NCI-H460 (cell line): ENCODE results near the gene BIRC5. TPM values are rescaled to one million over a fixed set of nuclear protein-coding genes. Genes with fewer than 3 reads are reported as not detected.
A peak's percentile ranks its signal among the peaks of the same experiment; 100 is the strongest.

Source experiments
- DNase-seq: peaks from one replicate; pipeline ENCODE4 v3.0.0-alpha.2; 2016; ENCODE audit warnings: low read depth; ENCODE audit errors: extremely low read depth
- total RNA-seq: library from RNA; depleted of rRNA; stranded (reverse); fragments of >200 nt; shearing (Covaris generic); gene quantifications from 2 replicates; pipeline ENCODE4 v1.2.3, GENCODE V29; 2014

BIRC5 gene
- total RNA-seq, 1 experiment from 2014 or later = 138 TPM

DNA sequence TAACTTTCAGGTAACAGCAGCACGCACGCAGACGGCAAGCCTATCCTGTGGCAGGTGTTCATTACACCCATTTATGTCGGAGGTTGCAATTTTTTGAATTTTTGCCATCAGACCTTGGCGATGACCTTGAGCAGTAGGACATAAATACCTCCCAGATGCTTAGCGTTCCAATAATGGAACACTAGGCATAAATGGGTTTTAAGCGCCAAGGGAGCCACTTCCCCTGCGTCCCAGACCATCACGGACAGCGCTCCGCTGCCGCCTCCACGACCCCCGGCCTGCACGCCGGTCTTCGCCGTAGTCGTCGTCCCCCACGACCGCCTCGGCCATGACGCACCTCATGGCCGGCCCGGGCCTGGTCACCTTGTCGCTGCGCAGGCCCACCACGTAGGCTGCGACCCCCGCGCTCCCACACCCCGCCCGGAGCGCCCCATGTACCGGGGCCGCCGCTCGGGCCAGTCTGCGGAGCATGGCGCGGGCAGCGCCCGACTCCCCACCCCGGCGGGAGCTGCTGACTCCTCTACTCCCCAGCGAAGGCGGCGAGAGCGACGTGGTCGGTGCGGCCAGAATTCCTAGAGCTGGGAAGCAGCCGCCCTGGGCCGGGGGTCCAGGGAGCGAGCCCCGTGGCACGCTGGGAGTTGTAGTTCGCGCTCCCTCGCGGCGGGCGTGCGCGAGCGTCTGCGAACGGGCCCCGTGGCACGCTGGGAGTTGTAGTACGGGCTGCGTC lies 40.1 kb downstream of the BIRC5 start:
- peak; percentile 73 for DNase-seq

DNA sequence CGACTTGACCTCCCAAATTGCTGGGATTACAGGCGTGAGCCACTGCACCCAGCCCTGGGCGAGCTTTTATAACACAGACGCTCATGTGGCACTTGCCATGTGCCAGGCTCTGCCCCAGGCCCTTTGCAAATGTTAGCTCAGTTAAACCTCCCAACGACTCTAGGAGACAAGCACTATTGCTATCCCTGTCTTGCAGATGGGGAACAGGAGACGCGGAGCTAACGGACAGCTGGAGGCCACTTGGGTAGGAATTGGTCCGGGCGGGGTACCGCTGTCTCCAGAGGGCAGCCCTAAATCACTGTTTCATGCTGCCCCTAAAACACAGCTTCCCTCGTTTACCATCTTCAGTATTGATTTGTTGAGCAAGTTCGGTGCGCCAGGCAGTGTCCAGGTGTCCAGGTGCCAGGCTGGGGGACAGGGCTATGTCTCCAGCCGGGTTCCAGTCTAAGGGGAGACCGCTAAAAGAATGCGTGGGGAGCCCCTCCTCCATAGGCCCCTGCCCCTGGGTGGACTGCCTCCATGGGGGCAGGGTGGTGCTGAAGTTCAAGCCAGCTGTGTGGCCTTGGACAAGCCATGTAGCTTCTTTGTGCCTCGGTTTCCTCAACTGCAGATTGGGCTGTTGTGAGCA lies 41.1 kb downstream of the BIRC5 start:
- DNase-seq = no peak

DNA sequence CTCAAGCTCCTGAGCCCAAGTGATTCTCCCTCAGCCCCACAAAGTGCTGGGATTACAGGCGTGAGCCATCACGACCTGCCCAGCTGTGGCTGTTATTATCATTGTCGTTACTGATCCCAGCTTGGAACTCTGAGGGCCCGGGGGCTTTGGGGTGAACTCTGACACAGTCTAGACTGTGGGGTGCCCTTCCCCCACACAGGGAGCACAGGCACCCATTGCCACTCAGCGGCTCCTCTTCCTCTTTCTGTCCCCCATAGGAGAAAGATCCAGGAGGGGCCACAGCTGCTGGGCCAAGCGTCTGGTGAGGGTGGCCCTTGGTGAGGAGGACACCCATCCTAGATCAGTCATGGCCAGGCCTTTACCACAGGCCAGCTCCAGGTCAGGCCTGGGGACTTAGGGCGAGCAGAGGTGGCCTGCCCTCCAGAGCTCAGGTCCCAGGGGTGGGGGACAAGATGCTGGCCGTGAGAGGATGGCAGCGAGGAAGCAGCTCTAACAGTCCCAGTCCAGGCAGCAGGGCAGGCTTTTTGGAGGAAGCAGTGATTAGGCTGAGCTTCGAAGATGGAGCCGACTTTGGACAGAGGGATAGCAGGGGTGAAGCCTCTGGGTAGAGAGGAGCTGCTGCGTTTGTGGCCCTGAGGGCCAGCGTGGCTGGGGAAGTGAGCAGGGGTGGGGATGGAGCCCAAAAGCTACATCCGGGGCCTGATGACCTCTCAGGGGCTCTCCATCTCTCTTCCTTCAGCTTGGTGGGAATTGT lies 42.1 kb downstream of the BIRC5 start:
- no peak for DNase-seq

DNA sequence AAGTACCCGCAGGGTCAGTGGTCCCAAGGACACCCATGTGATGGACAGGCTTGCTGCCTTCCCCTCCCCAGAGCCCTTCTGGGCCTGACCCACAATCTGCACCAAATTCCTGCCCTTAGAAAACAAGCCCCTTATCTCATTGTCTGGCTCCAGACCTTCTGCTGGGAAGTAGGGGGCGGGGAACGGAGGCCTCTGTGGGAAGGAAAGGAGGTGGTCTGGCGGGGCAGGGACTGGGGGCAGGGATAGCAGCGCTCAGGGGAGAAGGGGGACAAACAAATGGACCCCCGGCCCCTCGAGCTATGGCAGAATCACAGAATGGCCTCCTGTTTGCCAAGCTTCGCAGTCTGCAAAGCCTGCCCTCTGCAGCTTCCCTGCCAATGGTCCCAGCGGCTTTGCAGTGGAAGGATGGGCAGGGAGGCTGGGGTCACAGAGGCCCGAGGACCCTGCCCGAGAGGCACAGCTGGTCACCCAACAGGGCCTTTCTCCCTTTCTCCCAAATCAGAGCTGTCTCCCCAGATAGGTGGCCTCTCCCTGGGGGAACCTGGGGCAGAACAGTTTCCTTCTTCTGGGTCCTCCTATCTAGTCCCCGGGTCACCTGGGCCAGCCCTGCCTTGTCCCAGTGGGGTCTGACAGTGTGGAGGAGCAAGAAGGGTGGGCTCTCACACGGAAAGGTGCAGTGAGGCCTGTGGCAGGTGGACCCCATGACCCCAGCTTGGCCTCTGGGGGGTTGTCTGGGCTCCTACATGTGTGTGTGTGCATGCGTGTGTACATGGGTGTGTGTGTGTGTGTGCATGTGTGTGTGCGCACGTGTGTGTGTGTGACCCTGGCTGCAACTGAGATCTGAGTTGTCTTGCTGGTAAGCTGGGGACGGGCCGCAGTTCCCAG lies 42.9 kb downstream of the BIRC5 start:
- no peak for DNase-seq

DNA sequence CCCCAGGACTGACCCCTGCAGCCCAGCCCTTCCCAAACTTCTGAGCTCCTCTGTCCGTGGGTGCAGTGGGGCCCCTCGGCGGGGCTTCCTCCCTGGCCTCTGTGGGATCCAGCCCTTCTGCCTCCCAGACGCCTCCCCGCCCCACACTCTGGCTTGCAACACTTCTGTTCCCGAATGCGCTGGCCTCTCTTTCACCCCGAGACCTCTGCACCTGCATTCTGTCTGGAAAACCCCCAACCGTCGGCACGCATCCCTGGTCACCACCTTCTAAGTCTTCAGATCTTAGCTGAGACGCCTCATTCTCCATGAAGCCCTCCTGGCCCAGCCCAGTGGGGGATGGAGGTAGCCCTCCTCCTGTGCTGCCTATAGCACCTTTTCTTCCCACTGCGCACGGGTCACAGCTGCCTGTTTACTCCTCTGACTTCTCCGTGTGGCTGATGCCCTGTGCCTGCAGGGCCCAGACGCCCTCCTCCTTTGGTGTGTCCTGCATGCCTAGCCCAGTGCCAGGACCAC lies 43.8 kb downstream of the BIRC5 start:
- DNase-seq = no peak

DNA sequence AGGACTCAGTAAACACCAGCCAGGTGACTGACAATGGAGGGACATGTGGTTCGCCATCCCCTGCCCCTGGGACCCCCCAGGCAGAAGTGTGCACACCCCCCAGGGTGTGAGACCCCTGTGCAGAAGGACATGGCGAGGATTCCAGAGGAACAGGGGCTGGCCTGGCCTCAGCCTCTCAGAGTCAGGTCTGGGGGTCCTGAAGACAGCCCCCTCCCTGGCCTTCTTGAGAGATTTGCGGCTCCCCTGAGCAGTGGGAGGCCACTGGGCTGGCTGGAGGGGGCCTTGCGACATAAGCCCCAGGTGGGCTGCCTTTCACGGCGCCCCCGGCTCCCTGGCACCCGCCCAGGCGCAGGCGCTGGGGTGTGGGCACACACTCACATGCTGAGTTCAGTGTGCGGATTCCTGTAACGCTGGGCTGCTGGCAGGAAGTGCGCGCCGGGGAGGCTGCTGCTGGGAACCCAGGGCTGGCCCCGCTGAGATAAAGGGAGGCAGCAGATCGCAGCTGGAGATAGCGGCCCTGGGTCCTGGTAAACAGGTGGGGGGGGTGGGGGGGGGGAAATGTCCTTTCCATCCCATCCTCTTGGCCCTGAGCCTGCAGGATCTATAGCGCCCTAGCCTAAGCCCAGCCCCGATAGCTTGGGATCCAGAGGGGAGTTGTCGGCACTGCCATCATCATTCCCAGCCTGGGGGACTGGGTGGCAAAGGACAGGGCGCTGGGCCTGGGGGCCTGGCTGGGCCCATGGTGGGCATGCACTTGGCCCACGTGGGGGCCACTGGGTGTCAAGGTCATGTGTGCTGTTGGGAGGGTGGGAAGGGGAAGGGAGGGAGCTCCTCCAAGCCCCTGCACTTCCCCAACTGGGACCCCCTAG lies 44.5 kb downstream of the BIRC5 start:
- DNase-seq = no peak

DNA sequence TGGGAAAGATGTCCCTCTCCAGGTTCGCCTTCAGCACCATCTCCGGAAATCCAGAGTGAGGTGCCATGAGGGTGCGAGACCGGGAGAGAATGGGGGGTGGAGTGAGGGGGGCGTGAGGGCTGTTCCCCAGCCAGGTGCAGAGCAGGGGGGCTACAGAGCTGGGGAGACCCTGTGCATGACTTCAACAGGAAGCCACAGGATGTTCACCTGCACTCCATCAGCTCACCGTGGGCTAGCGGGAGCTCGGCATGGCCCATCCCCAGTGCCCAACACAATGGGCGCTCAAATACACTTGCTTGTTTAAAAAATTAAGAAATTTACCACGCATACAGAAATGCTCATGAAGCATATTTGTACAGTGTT lies 45.1 kb downstream of the BIRC5 start:
- DNase-seq = no peak

DNA sequence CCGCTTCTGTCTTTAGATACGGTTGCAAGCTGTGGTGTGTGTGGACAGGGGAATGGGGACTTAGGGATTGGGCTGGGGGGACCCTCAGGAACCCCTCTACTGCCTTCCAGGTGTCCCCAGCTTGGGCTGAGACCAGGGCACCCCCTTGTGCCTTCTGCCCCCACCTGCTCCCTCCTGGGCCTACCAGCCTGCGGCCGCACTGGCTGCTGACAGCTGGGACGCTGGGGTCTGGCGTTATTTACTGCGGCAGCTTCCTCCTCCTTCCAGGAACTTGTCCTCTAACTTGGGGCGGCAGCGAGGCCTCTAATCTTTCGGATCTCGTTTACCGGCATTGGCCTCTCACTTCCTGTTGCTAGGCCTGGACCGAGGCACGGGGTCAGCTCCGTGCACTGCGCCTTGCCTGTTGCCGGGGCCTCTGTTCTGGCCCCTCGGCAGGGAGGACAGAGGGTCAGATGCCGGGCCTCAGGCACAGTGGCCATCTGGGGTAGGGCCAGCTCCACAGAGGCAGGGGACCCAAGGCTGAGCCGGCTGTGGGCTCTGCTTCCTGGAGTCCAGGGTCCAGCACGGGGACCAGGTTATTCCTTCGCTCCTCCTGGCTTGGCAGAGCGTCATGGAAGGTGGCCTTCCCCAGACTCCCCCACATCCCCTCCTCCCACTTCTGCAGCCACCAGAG lies 49.1 kb downstream of the BIRC5 start:
- no peak for DNase-seq

DNA sequence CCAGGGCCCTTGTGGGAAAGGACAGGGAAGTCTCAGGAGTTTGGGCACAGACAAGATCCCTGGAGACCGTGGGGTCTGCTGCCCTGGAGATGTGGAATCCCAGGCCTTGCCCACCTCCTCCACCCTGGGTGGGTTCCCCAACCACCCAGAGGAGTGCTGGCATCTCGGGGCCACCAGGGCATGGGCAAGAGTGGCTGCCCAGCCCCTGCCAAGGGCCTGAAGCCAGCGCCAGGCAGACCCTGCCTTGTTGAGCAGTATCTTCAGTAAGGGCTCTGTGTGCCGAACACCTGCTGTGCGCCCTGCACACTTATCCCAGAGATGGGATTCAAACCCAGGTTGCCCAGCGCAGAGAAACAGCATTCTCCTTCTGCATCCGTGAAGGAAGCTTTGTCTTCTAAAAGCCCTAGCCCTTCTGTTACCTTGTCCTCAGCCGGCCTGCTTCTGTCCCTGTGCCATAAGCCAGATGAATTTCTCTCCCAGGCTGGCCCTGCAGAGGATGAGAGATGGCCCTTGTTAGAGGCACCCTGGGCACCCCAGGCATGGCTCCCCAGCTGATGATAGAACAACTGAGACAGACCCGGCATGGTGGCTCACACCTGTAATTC lies 49.8 kb downstream of the BIRC5 start:
- DNase-seq = no peak

DNA sequence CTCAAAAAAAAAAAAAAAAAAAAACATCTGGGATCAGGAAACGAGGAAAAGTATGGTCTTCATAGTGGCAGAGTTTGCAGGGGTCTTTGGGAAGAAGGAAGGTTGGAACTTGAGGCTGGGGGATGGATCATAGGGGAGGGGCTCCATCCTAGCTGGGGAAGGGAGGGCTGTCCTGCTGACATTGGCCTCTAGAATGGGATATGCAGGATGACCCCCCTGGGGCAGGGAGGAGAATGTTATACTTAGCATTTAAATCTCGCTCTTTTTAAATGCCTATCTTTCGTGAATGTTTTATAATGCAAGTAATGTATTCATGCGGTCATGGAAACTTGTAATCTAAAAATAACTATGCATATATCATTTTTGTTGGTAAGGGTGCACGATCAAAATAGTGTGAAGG lies 50.5 kb downstream of the BIRC5 start:
- no peak for DNase-seq

DNA sequence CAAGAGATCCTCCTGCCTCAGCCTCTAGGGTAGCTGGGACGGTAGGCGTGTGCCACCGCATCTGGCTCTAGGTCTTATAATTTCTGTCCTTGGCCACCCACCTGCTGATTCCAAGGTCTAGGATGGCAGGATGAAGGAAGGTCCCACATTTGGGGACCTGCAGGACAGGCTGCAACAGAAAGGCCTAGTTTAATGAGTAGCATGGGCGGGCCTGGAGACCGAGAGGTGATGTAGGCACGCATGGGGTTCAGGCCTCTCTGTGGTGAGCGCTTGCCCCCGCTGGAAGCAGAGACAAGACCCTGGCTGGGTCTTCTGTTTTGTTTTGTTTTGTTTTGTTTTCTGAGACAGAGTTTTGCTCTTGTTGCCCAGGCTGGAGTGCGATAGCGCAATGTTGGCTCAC lies 51.1 kb downstream of the BIRC5 start:
- DNase-seq = no peak

DNA sequence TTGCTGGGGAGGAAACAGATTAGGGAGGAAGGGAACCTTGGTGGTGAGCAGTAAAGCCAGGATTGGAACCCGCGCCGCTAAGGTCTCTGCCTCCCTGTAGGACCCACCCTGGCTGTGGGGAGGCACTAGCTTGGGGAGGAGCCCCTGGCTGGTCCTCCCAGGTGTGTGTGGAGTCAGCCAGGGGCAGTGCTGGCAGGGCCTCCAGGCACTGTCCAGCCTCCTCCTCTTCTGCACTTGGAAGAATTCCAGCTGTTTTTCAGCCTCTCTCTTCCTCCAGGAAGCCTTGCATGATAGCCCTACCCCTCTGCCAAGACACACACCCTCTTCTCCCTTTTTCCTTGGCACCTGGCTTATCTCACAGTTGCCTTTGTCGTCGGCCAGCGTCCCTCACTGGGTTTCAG lies 52.2 kb downstream of the BIRC5 start:
- no peak for DNase-seq

DNA sequence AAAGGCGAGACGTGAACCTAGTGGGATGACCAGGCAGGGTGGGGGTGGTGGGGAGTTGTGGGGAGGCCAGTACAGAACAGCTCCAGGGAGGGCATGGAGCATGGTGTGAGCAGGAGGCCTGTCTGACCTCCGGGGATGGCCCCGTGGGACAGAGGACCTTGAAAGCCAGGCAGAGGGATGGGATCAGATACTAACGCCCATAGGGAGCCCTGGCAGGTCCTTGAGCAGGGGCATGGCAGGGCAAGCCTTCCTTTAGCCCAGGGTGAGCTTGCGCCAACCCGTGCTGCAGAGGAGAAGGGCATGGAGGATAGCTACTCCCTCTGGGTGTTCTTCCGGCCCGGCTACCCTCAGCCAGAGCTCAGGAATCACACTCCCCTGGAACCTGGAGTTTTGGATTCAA lies 52.7 kb downstream of the BIRC5 start:
- no peak for DNase-seq

DNA sequence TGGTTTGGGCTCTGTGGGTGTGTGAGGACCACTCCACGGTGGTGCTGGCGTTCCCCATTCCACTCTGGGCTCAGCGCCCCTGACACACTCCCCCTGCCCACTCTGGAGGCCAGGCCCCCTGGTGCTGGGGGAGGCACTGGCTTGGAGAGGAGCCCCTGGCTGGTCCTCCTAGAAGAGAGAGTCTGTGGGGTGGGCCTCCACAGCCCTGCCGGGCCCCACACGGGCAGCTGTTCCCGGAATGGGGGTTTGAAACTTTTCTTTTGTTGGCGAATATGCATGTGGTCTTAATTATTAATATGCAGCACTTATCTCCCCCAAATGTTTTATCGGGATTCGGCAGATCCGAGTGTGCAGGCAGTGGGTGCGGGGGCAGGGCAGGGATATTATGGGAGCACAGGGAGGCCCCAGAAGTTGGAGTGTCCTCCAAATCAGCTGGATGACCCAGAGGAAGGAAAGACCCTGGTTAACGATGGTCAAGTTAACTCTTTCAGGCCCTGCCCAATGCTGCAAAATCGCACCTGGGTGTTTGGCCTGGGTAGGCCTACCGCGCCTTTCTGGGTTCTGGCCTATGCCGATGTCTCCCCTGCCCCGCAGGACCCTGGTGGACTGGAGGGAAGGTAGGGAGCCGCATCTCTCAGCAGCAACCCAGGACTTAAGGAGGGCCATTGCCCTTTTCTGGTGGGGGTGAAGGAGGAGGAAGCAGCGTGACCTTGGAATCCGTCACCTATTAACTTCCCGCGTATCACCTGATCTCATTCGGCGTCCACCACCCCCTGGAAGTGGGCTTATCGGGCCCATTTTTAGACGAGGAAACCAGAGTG lies 53.4 kb downstream of the BIRC5 start:
- DNase-seq = no peak

DNA sequence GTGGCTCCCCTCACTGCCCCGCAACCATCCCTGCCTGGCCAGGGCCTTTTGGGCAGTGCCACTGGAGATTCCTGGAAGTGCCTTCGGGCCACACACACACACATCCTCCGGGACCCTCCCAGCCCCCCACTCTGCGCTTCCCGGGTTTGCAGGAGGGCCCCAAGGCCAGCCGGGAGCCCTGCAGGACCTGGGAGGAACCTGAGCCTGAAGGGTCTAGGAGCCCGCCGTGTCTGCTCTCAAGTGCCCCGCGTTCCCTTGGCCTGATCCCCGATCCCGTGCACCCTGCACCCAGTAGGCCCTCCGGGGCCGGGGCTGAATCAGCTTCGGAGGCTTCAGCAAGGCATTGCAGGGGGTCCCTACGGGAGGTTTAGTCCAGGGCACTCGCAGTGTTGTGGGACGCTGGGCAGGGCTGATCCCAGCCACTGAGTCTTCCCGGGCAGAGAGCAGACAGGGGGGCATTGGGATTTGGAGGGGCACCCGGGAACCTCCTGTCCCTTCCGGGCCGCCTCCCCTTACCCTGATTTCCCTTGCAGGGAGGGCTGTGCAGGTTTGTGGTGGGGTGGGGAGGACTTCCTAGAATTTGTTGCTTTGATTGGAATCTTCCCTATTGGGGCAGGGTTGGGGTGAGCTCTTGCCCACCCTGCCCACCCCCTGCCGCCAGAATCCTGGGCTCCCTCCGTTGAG lies 54.3 kb downstream of the BIRC5 start:
- DNase-seq = no peak

DNA sequence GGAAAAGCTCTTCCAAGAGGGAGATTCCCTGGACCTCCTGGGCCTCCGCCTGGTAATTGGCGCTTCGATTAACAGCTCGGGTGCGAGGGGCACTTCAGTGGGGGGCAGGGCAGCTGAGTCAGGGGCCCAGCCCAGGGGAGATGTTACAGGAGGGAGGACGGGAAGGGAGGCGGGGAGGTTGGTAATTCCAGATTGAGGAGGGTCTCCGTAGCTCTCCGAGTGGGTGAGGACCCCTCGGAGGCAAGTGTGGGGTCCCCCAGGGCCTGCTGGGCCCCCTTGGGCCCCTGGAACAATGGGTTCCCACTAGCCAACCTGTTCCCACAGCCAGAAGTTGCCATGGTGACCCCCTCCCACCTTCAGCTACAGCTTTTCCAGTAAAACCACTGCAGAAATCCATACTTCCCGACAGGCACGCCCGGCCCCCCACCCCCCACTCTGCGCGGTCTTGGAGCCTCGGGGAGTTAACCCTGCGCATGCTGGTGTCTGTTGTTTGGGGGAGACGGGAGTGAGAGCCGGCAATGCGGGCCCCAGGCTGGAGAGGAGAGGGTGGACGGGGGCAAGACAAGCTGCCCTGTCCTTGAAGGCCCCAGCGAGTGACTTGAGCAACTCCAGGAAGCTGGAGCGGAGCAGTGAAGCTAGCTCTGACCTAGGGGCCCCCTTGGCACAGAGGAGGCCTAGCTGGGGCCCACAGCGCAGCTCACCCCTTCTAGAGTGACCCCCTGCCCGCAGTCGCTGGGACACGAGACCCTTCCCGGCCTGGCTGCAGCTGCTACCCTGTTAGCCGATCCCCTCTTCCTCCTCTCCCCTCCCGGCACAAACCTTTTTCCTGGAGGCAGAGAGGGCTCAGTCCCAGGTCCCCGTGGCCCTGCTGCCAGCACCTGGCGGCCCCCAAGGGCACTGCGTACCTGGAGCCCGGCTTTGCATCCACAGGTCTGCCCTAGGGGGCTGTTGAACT lies 55.2 kb downstream of the BIRC5 start:
- no peak for DNase-seq
